CD14-positive monocyte (primary cell): Measurements from ENCODE around the gene COX18. TPM values are rescaled to one million over a fixed set of nuclear protein-coding genes. Genes with fewer than 3 reads are reported as not detected.
A peak's percentile ranks its signal among the peaks of the same experiment; 100 is the strongest.

Source experiments
- DNase-seq, 3 donors: peaks; one replicate each; pipeline ENCODE4 v3.0.0-alpha.2; 2011 to 2022
- H2AFZ ChIP-seq: 2 replicates; pipeline ENCODE4 v1.6.0; 2012; ENCODE audit warnings: mild to moderate bottlenecking, low read depth, low read length, inconsistent platforms; ENCODE audit not compliant: insufficient read depth, poor library complexity, severe bottlenecking
- H3K27ac ChIP-seq, 2 donors: 1 replicate in 1 of 2; 2 replicates in 1 of 2; pipeline ENCODE4 v1.5.1; 2012 to 2013; ENCODE audit warnings: low read length in 2 of 2, control low read depth in 1 of 2, inconsistent platforms in 1 of 2, low read depth in 1 of 2, mild to moderate bottlenecking in 1 of 2
- H3K27me3 ChIP-seq, 2 donors: one replicate each; pipeline versions ENCODE4 v1.6.0 to v1.6.1; 2011 to 2013; ENCODE audit warnings: low read length in 2 of 2; ENCODE audit not compliant: control insufficient read depth in 2 of 2, insufficient read depth in 2 of 2
- H3K36me3 ChIP-seq, 2 donors: replicated peaks in 1 of 2; 1 replicate in 1 of 2; 2 replicates in 1 of 2; pipeline versions ENCODE4 v1.5.1 to v1.6.1; 2012 to 2013; ENCODE audit warnings: low read length in 2 of 2, control low read depth in 1 of 2, inconsistent platforms in 1 of 2, mild to moderate bottlenecking in 1 of 2; ENCODE audit not compliant: insufficient read depth in 2 of 2, control insufficient read depth in 1 of 2
- H3K4me1 ChIP-seq, 2 donors: 1 replicate in 1 of 2; 2 replicates in 1 of 2; pipeline versions ENCODE4 v1.5.1 to v1.6.1; 2012 to 2013; ENCODE audit warnings: low read length in 2 of 2, control low read depth in 1 of 2, inconsistent platforms in 1 of 2, mild to moderate bottlenecking in 1 of 2, moderate library complexity in 1 of 2; ENCODE audit not compliant: insufficient read depth in 2 of 2, control insufficient read depth in 1 of 2
- H3K4me2 ChIP-seq: replicated peaks from 2 replicates; pipeline ENCODE3; 2012; ENCODE audit warnings: low read length, moderate library complexity, mild to moderate bottlenecking; ENCODE audit not compliant: poor library complexity, severe bottlenecking; ENCODE audit errors: extremely low read depth
- H3K4me3 ChIP-seq, 3 experiments: fragments of 200-600 bp in 1 of 3; sonication (generic) in 1 of 3; replicated peaks in 1 of 3; 1 replicate in 2 of 3; 2 replicates in 1 of 3; pipeline ENCODE4 v1.5.1; 2011 to 2013; ENCODE audit warnings: low read length in 3 of 3, mild to moderate bottlenecking in 3 of 3, control low read depth in 2 of 3, low read depth in 2 of 3, inconsistent platforms in 1 of 3, moderate library complexity in 1 of 3
- H3K79me2 ChIP-seq: 2 replicates; pipeline ENCODE4 v1.6.0; 2012; ENCODE audit warnings: mild to moderate bottlenecking, control low read depth, inconsistent platforms, low read length, moderate library complexity; ENCODE audit not compliant: insufficient read depth
- H3K9ac ChIP-seq: 2 replicates; pipeline ENCODE4 v1.6.0; 2017; ENCODE audit warnings: low read length, mild to moderate bottlenecking; ENCODE audit not compliant: insufficient read depth, poor library complexity, severe bottlenecking
- H3K9me3 ChIP-seq, 2 donors: replicated peaks in 1 of 2; 1 replicate in 1 of 2; 2 replicates in 1 of 2; pipeline versions ENCODE4 v1.5.1 to v1.6.1; 2012 to 2013; ENCODE audit warnings: low read length in 2 of 2, control low read depth in 1 of 2; ENCODE audit not compliant: control insufficient read depth in 1 of 2, insufficient read depth in 1 of 2
- H4K20me1 ChIP-seq: 2 replicates; pipeline ENCODE4 v1.6.0; 2012; ENCODE audit warnings: mild to moderate bottlenecking, low read length, control low read depth, moderate library complexity; ENCODE audit not compliant: insufficient read depth
- H3K27ac Mint-ChIP-seq, 7 donors: one replicate each; pipeline ENCODE4 v1.8.0; 2020; ENCODE audit warnings: mild to moderate bottlenecking in 7 of 7, mixed read lengths in 7 of 7, moderate library complexity in 6 of 7, inconsistent platforms in 2 of 7
- H3K27me3 Mint-ChIP-seq, 3 donors: one replicate each; pipeline ENCODE4 v1.8.0; 2021 to 2022; ENCODE audit warnings: low read depth in 3 of 3, mild to moderate bottlenecking in 3 of 3, mixed read lengths in 3 of 3, moderate library complexity in 3 of 3, inconsistent platforms in 1 of 3
- H3K36me3 Mint-ChIP-seq, 2 donors: one replicate each; pipeline ENCODE4 v1.8.0; 2020; ENCODE audit warnings: mixed read lengths in 2 of 2, inconsistent platforms in 1 of 2, mild to moderate bottlenecking in 1 of 2
- H3K4me1 Mint-ChIP-seq: one replicate; pipeline ENCODE4 v1.8.0; 2020; ENCODE audit warnings: mild to moderate bottlenecking, mixed read lengths
- H3K4me3 Mint-ChIP-seq, 2 donors: one replicate each; pipeline ENCODE4 v1.8.0; 2020; ENCODE audit warnings: mild to moderate bottlenecking in 2 of 2, mixed read lengths in 2 of 2, moderate library complexity in 1 of 2
- H3K9me3 Mint-ChIP-seq, 7 donors: one replicate each; pipeline ENCODE4 v1.8.0; 2020 to 2022; ENCODE audit warnings: mixed read lengths in 7 of 7, mild to moderate bottlenecking in 6 of 7, moderate library complexity in 6 of 7, inconsistent platforms in 2 of 7
- CTCF ChIP-seq: fragments of 200-600 bp; IDR thresholded peaks from one replicate; pipeline ENCODE4 v1.8.0; 2022; ENCODE audit warnings: antibody characterized with exemption, mild to moderate bottlenecking
- WGBS: methylation state at CpG from one replicate; pipeline ENCODE4 v1.1.5; 2013; ENCODE audit warnings: missing lambda C conversion rate; ENCODE audit not compliant: insufficient coverage; 5-methylcytosine and 5-hydroxymethylcytosine counted together
- intact Hi-C, 2 donors: fragments of 100-400 bp; cut with micrococcal nuclease; formaldehyde crosslinking; loops; one replicate each; pipeline versions ENCODE4 v1.15.0 to v1.15.1; 2023
- polyA plus RNA-seq, 3 donors: library from polyadenylated mRNA; depleted of rRNA in 1 of 3; unstranded in 2 of 3; stranded (reverse) in 1 of 3; fragments of 300-500 nt in 2 of 3; fragments of >200 nt in 1 of 3; fragmentation: Illumina TruSeq in 2 of 3; gene quantifications; 1 replicate in 2 of 3; 2 replicates in 1 of 3; pipeline ENCODE4 v1.2.3, GENCODE V29; 2012 to 2021

Gene COX18
- polyA plus RNA-seq, 3 donors = 8.3 to 10.3 (median 9.7) TPM

GRCh38 chr4:73068491-73069337 lies 802 bp downstream of the COX18 start:
- Histone ChIP-seq H3K9me3 (no peaks in the 10 kb centered on the region), H3K4me3 (peak overlapping the region; percentile 76 to 94 (median 83)), H3K36me3 (peaks cover 9 to 39% of the 10 kb centered on the region in 2 donors), H4K20me1 (no peaks in the 10 kb centered on the region), H3K27ac (peak overlapping the region; percentile 98 to 99), H3K4me2 (peak overlapping the region; percentile 95), H3K79me2 (peaks cover 35% of the 10 kb centered on the region), H3K27me3 (no peaks in the 10 kb centered on the region), H3K9ac (peak overlapping the region; percentile 94), H2AFZ (peak overlapping the region; percentile 93), H3K4me1 (peaks cover 8 to 10% of the 10 kb centered on the region in 2 donors)
- H3K36me3 Mint-ChIP-seq = peaks cover 23 to 31% of the 10 kb centered on the region in 2 donors
- no peak for TF ChIP-seq CTCF
- H3K27ac Mint-ChIP-seq = peak overlapping the region; percentile 93 to 99 (median 97)
- WGBS = under 1% methylated on average over 25 of the region's 27 CpGs
- no peaks in the 10 kb centered on the region for H3K27me3 Mint-ChIP-seq
- intact Hi-C loops = loop anchor here (1.0 to 2.0 kb wide), 2 partner anchors 190 to 191 kb away; partner anchors contain the start of gene ANKRD17 (in 1 of the 2)
- H3K4me1 Mint-ChIP-seq = peaks cover 9% of the 10 kb centered on the region
- no peaks in the 10 kb centered on the region for H3K9me3 Mint-ChIP-seq
- DNase-seq = peak; percentile 40 to 57 (median 56)
- peak overlapping the region; percentile 84 to 96 for H3K4me3 Mint-ChIP-seq

- H3K27me3 Mint-ChIP-seq = no peaks in the 10 kb centered on the region
- Histone ChIP-seq H3K9me3 (no peaks in the 10 kb centered on the region), H3K9ac (peak overlapping the region; percentile 94), H2AFZ (peak overlapping the region; percentile 93), H3K27me3 (no peaks in the 10 kb centered on the region), H3K79me2 (peaks cover 35% of the 10 kb centered on the region), H4K20me1 (no peaks in the 10 kb centered on the region), H3K27ac (peak overlapping the region; percentile 98 to 99), H3K36me3 (peaks cover 10 to 41% of the 10 kb centered on the region in 2 donors), H3K4me2 (peak overlapping the region; percentile 95), H3K4me3 (peak overlapping the region; percentile 76 to 94 (median 83)), H3K4me1 (peaks cover 8 to 10% of the 10 kb centered on the region in 2 donors)
- no peaks in the 10 kb centered on the region for H3K9me3 Mint-ChIP-seq
- no peak for TF ChIP-seq CTCF
- peak in 2 of 3 donors; percentile 15 to 38 for DNase-seq
- intact Hi-C loops = loop anchor here (1.0 to 2.0 kb wide), 2 partner anchors 191 kb away; partner anchors contain the start of gene ANKRD17 (in 1 of the 2)
- H3K36me3 Mint-ChIP-seq = peaks cover 21 to 32% of the 10 kb centered on the region in 2 donors
- no CpG with 5 or more reads among the region's 4 CpGs for WGBS
- H3K4me3 Mint-ChIP-seq = peak overlapping the region; percentile 84 to 96
- H3K27ac Mint-ChIP-seq = peak overlapping the region; percentile 93 to 99 (median 97)
- H3K4me1 Mint-ChIP-seq = peaks cover 9% of the 10 kb centered on the region
These were observed 1.5 kb downstream of the COX18 start for GRCh38 chr4:73067971-73068394.
